Measurements from ENCODE around the gene OR51E2. TPM values are rescaled to one million over a fixed set of nuclear protein-coding genes. Genes with fewer than 3 reads are reported as not detected.

The OR51E2 gene
- total RNA-seq, 1 experiment from 2014 or later, result not detected

DNA sequence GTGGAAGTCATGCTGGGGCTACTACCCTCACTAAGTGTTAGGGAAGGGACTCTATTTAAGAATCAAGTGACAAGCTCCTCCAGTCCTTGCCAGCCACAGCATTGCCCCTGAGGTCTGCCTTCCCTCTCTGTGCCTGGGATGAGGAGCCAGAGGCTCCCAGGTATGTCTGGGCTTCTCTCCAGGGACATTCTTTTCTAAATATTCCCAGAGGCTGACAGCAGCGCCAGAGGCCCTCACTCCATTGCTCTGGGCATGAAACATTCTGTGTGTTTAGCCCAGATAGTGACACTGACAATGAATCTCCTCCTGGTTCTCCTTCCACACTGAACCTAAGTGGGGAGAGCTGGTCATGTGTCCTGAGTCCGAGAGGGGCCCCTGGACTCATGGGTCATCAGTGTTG lies 51.7 kb downstream of the OR51E2 start:
- no peaks in the 10 kb centered on the region for H3K9me3 Mint-ChIP-seq
- Histone ChIP-seq H3K4me1 (ENCODE audit: insufficient read depth, low read length) (no peaks in the 10 kb centered on the region), H3K14ac (ENCODE audit: insufficient read depth, low read length) (no peak overlapping the region), H4K5ac (ENCODE audit: insufficient read length, low read depth, low read length) (no peak overlapping the region), H3K56ac (ENCODE audit: insufficient read length, low read depth, low read length) (no peak overlapping the region), H4K20me1 (ENCODE audit: control insufficient read depth, insufficient read depth, insufficient read length) (no peaks in the 10 kb centered on the region), H3K27ac (ENCODE audit: insufficient read length, low read depth, low read length) (no peak overlapping the region), H2BK15ac (ENCODE audit: low read depth, low read length) (no peak overlapping the region), H3K27me3 (ENCODE audit: insufficient read depth, low read length) (no peaks in the 10 kb centered on the region), H3K23me2 (ENCODE audit: insufficient read length, low read depth, low read length, poor library complexity, severe bottlenecking) (no peaks in the 10 kb centered on the region), H3K18ac (ENCODE audit: insufficient read length, low read depth, low read length) (no peak overlapping the region), H4K8ac (replicated peaks; ENCODE audit: insufficient read length, low read depth, low read length) (no peak overlapping the region), H2AK5ac (ENCODE audit: insufficient read length, low read length) (no peak overlapping the region), H3K4me2 (ENCODE audit: insufficient read depth, insufficient read length, low read length) (no peak overlapping the region), H3K4ac (ENCODE audit: low read depth, low read length) (no peak overlapping the region), H4K91ac (ENCODE audit: insufficient read length, low read depth, low read length) (no peak overlapping the region), H3K79me1 (ENCODE audit: insufficient read depth, low read depth, low read length, poor library complexity, severe bottlenecking) (no peaks in the 10 kb centered on the region), H2BK120ac (ENCODE audit: low read depth, low read length, poor library complexity, severe bottlenecking) (no peak overlapping the region), H3K9ac (ENCODE audit: extremely low read depth, insufficient read length, low read length) (no peak overlapping the region), H2BK12ac (ENCODE audit: insufficient read length, low read depth, low read length) (no peak overlapping the region), H3K79me2 (ENCODE audit: insufficient read depth, low read length) (no peaks in the 10 kb centered on the region), H3K9me3 (ENCODE audit: control insufficient read depth, low read depth, low read length) (no peaks in the 10 kb centered on the region), H2AFZ (ENCODE audit: low read length) (no peak overlapping the region), H3K23ac (ENCODE audit: insufficient read length, low read depth, low read length) (no peak overlapping the region), H3T11ph (ENCODE audit: low read length) (no peak overlapping the region), H2BK20ac (ENCODE audit: low read depth, low read length, poor library complexity, severe bottlenecking) (no peak overlapping the region), H2BK5ac (ENCODE audit: insufficient read length, low read length) (no peak overlapping the region)
- DNase-seq, result no peak
- H3K27ac Mint-ChIP-seq, result no peak overlapping the region
- WGBS (ENCODE audit: extremely low coverage, insufficient read length, low lambda C conversion rate), result no CpG with 5 or more reads among the region's 2 CpGs
- no peaks in the 10 kb centered on the region for H3K36me3 Mint-ChIP-seq (ENCODE audit: insufficient read depth in 1 of 3, low read depth in 3 of 3)
- H3K27me3 Mint-ChIP-seq (ENCODE audit: low read depth), result peaks cover 1% of the 10 kb centered on the region
- peaks cover 3 to 11% of the 10 kb centered on the region in 2 experiments; a peak in 3 of 4 replicates for H3K4me1 Mint-ChIP-seq
- TF ChIP-seq, protein P1, sequence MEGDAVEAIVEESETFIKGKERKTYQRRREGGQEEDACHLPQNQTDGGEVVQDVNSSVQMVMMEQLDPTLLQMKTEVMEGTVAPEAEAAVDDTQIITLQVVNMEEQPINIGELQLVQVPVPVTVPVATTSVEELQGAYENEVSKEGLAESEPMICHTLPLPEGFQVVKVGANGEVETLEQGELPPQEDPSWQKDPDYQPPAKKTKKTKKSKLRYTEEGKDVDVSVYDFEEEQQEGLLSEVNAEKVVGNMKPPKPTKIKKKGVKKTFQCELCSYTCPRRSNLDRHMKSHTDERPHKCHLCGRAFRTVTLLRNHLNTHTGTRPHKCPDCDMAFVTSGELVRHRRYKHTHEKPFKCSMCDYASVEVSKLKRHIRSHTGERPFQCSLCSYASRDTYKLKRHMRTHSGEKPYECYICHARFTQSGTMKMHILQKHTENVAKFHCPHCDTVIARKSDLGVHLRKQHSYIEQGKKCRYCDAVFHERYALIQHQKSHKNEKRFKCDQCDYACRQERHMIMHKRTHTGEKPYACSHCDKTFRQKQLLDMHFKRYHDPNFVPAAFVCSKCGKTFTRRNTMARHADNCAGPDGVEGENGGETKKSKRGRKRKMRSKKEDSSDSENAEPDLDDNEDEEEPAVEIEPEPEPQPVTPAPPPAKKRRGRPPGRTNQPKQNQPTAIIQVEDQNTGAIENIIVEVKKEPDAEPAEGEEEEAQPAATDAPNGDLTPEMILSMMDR (conservative IDR thresholded peaks at IDR 0.05), result no peak
- H3K4me3 Mint-ChIP-seq, result no peak overlapping the region
